ENCODE results near the gene LRRC45. TPM values are rescaled to one million over a fixed set of nuclear protein-coding genes. Genes with fewer than 3 reads are reported as not detected.

Gene LRRC45
- total and polyA plus RNA-seq, 2 of the 4 experiments (the other 2 are of a cell fraction) = 7.2 to 10.2 TPM

DNA sequence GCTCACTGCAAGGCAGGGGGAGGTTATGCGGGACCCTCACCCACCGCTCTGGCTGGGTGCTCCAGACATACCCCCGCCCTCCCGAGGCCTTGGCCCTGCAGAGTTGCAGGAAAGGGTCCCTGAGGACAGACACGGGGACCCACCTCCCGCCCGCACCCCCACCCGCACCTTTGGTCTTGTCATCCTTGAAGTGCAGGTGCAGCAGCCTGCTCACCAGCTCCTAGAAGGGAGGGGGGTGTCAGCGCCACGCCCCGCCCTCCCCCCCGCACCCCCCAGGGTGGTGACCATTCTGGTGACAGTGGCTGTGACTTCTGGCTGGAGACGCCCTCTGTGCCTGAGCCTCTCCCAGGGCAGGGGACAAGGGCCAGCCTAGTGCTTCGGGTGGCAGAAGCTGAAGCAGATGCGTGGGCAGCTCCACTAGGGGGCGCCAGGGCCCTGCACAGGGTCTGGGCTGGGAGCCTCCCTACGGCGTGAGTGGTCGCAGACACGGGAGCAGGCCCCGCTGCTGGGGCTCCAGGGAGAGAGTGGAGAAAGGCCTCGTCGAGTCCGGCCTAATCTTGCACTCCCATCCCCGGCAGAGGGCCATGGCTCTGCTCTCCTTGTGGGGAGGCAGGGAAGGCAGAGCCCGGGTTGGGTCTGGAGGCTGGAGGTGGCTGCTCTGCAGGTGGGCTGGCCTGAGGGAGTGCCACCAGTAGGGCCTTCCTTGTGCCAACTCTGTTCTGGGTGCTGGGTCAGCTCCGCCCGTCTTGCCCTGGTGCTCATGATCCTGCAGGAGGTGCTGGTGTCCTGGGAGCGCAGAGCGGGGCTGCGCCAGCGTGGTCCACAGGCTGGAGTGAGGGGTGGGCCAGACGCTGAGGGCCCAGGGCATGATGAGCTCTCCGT is 3.2 kb upstream of the LRRC45 start:
- Histone ChIP-seq H3K56ac (ENCODE audit: extremely low read depth, insufficient read depth, low read length) (no peak overlapping the region), H2AK5ac (ENCODE audit: low read depth, low read length) (peak overlapping the region; percentile 33; the same call in 1 of the 2 replicates), H3K79me1 (ENCODE audit: low read depth in 1 of 2, low read length in 2 of 2) (peaks cover 12 to 46% of the 10 kb centered on the region in 2 experiments), H3K4me3 (ENCODE audit: insufficient read depth, low read depth, low read length) (no peak overlapping the region), H3K4ac (ENCODE audit: low read depth, low read length) (no peak overlapping the region), H4K5ac (ENCODE audit: low read depth, low read length) (no peak overlapping the region), H3K4me1 (ENCODE audit: control insufficient read depth, insufficient read depth, low read length) (peaks cover 13% of the 10 kb centered on the region), H3K36me3 (ENCODE audit: control insufficient read depth, insufficient read depth, low read length) (peaks cover 6% of the 10 kb centered on the region; the same call in 1 of the 2 replicates), H3K18ac (ENCODE audit: low read depth, low read length) (no peak overlapping the region), H3K9me3 (ENCODE audit: control insufficient read depth, insufficient read depth, low read length) (no peaks in the 10 kb centered on the region), H3K4me2 (ENCODE audit: low read depth, low read length) (no peak overlapping the region), H4K8ac (ENCODE audit: low read depth in 2 of 2, low read length in 2 of 2) (no peak overlapping the region), H2BK15ac (ENCODE audit: low read depth, low read length) (no peak overlapping the region), H2AFZ (replicated peaks; ENCODE audit: low read length, poor library complexity) (no peak overlapping the region), H3K9me1 (ENCODE audit: insufficient read depth, low read length) (no peaks in the 10 kb centered on the region), H4K20me1 (ENCODE audit: insufficient read depth, low read length) (peaks cover 24% of the 10 kb centered on the region), H2BK120ac (ENCODE audit: low read depth, low read length) (no peak overlapping the region), H2BK5ac (ENCODE audit: low read depth, low read length, poor library complexity, severe bottlenecking) (no peak overlapping the region), H3K23ac (ENCODE audit: low read depth, low read length) (no peak overlapping the region), H3K9ac (ENCODE audit: low read depth, low read length) (no peak overlapping the region), H2AK9ac (replicated peaks; ENCODE audit: low read depth, low read length, poor library complexity) (peak overlapping the region; percentile 67), H2BK20ac (ENCODE audit: low read depth, low read length) (no peak overlapping the region), H3K14ac (replicated peaks; ENCODE audit: low read depth, low read length) (no peak overlapping the region), H4K91ac (ENCODE audit: insufficient read depth, low read depth, low read length) (no peak overlapping the region), H3K27me3 (ENCODE audit: control insufficient read depth, insufficient read depth, low read length) (no peaks in the 10 kb centered on the region), H3K27ac (ENCODE audit: insufficient read depth, low read length) (no peak overlapping the region)
- DNase-seq (peak; percentile 21), ATAC-seq (ENCODE audit: low read depth) (no peak)
- TF ChIP-seq RAD21 (IDR thresholded peaks at IDR 0.05; ENCODE audit: low read length) (peak; percentile 49), FOS (IDR thresholded peaks at IDR 0.05; ENCODE audit: low read depth, low read length) (no peak), MAFK (IDR thresholded peaks at IDR 0.05; ENCODE audit: low read depth, low read length) (no peak), CEBPB (IDR thresholded peaks at IDR 0.05; ENCODE audit: low read depth, low read length) (no peak), SMC3 (IDR thresholded peaks at IDR 0.05; ENCODE audit: low read depth, low read length) (peak; percentile 41), MXI1 (IDR thresholded peaks at IDR 0.05; ENCODE audit: borderline replicate concordance, low read depth, low read length) (no peak), NFE2L2 (IDR thresholded peaks at IDR 0.05; ENCODE audit: low read depth, low read length) (no peak), CTCF (conservative IDR thresholded peaks at IDR 0.05; ENCODE audit: low read depth, low read length) (peak; percentile 64)
- TF ChIP-seq, protein P1, sequence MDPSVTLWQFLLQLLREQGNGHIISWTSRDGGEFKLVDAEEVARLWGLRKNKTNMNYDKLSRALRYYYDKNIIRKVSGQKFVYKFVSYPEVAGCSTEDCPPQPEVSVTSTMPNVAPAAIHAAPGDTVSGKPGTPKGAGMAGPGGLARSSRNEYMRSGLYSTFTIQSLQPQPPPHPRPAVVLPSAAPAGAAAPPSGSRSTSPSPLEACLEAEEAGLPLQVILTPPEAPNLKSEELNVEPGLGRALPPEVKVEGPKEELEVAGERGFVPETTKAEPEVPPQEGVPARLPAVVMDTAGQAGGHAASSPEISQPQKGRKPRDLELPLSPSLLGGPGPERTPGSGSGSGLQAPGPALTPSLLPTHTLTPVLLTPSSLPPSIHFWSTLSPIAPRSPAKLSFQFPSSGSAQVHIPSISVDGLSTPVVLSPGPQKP (IDR thresholded peaks at IDR 0.05; ENCODE audit: borderline replicate concordance, low read depth, low read length) = no peak
- TF ChIP-seq, protein P2, sequence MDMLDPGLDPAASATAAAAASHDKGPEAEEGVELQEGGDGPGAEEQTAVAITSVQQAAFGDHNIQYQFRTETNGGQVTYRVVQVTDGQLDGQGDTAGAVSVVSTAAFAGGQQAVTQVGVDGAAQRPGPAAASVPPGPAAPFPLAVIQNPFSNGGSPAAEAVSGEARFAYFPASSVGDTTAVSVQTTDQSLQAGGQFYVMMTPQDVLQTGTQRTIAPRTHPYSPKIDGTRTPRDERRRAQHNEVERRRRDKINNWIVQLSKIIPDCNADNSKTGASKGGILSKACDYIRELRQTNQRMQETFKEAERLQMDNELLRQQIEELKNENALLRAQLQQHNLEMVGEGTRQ (IDR thresholded peaks at IDR 0.05; ENCODE audit: low read depth, low read length) = no peak
- BruUV-seq (replicated peaks) = no TSS peak
- WGBS, 2 experiments (ENCODE audit: extremely low coverage in 2 of 2, insufficient read length in 1 of 2) = 73% methylated on average over 20 of the region's 34 CpGs; no CpG with 5 or more reads in 1 of the 2 experiments
- ChIA-PET CTCF (interaction anchor here (0.5 to 3.6 kb wide), 8 partner anchors 15 to 211 kb away, joined by 3 to 17 read pairs (median 3); partner anchors contain the start of genes DCXR and NOTUM), POLR2A (ENCODE audit: unreplicated experiment) (no interaction called here)
- in situ Hi-C loops (cut with MboI; ENCODE audit: low sequenced_read_pairs) = loop anchor here (5.0 kb wide), 1 partner anchor 53 kb away; no protein-coding TSS in a partner anchor
- intact Hi-C loops (cut with micrococcal nuclease) = no loop called here
- dilution Hi-C loops (cut with HindIII; ENCODE audit: low sequenced_read_pairs, unreplicated experiment) = no loop called here

All from IMR-90 (cell line).